CD4-positive, alpha-beta T cell treated with Interleukin-17A for 1 hour (primary cell): Measurements from ENCODE around the gene HIGD1C.
A peak's percentile ranks its signal among the peaks of the same experiment; 100 is the strongest.
"Not testable (repeated sequence)": the region's sequence is repeated elsewhere in the genome, so short reads cannot be mapped to it uniquely, and the experiment has no call there.

Experiments
- DNase-seq: peaks from one replicate; pipeline ENCODE4 v3.0.0-alpha.2; 2020

The HIGD1C gene

DNA sequence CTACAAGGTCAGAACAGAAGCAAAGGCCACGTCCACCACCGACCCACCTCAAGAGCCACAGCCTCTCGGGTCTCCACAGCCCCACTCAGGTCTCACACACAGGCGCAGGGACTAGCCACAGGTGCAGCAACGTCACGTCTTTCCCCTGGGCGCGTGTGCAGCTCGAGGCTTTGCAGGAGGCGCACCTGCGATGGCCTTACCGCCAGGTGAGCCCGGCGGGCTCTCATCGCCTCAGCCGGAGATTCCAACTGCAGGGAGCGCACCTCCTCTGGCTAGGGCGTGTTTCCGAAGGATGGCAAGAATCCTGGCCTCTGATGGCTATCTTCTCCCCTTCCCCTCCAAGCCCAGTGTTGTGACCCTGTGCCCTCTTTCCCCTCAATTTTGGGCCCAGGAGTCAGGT is at the start of gene HIGD1C:
Gene HIGD1C, plus strand, starts transcription at position 35 of the 400 bp plus-strand sequence. CDS start 1,455 bp downstream, outside the sequence.
- no peak for DNase-seq

- not testable (repeated sequence) for DNase-seq
Measured at GRCh38 chr12:50908479-50908878, 43.9 kb upstream of the HIGD1C start.

DNA sequence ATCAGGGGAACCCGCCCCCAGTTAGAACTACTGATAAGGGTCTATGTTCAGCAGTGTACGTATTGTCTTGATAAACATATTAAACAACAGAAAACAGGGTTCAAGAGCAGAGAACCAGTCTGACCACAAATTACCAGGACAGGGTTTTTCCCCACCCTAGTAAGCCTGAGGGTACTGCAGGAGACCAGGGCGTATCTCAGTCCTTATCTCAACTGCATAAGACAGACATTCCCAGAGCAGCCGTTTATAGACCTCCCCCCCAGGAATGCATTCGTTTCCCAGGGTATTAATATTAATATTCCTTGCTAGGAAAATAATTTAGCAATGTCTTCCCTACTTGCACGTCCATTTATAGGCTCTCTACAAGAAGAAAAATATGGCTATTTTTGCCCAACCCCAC is 40.0 kb upstream of the HIGD1C start:
- DNase-seq, result not testable (repeated sequence)

DNA sequence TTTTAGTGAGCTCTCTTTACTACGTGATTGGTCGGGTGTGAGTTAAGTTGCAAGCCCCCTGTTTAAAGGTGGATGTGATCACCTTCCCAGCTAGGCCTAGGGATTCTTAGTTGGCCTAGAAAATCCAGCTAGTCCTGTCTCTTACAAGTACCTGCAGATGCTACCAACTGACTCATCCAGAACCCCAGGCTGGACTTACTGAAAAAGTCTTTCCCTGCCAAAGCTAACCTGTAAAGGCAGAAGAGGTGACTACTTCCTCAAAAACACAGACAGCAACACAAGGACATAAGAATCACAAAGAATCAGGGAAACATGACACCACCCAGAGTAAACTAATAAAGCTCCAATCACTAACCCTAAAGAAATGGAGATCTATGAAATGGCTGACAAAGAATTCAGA is 39.1 kb upstream of the HIGD1C start:
- no peak for DNase-seq

DNA sequence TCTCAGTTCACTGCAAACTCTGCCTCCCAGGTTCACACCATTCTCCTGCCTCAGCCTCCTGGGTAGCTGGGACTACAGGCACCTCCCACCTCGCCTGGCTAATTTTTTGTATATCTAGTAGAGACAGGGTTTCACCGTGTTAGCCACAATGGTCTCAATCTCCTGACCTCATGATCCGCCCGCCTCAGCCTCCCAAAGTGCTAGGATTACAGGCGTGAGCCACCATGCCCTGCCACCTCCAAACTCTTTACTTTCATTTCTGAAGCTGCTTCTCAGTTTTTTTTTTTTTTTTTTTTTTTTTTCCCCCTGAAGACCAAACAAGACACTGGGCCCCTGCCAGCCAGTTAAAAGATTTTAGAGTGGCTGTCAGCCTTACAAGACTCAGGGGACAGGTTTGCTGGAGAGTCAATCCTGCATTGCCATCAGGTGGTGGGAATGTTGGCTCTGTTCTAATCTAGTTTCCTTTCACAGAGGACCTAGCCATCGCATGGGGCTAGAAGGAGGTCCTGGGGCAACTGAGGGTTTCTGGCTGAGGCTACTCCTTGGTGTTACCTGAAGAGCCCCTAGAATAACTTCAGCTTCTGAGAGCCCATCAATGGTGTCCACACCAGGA is 37.4 kb upstream of the HIGD1C start:
- DNase-seq, result no peak

DNA sequence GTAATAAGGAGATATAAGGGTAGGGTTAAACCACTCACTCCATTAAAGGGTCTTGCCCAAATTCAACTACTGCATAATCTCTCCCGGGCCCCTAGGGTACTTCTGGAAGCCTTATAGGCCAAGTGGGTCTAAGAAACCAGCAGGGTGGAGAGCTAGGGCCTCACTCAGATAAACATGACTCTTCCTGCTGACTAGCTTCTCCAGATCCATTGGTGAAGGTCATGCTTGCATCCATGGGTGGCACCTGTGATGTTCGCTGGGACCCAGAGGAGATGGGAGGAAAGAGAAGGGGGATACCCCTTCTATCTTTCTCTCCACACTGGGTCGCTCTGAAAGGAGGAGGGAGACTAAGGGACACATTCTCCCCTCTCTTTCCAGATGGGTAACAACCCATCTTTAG is 36.1 kb upstream of the HIGD1C start:
- no peak for DNase-seq

GRCh38 chr12:50918584-50919316 is 33.6 kb upstream of the HIGD1C start:
- DNase-seq, result no peak

- DNase-seq, result no peak
Measured at GRCh38 chr12:50922820-50923219, 29.5 kb upstream of the HIGD1C start.

DNA sequence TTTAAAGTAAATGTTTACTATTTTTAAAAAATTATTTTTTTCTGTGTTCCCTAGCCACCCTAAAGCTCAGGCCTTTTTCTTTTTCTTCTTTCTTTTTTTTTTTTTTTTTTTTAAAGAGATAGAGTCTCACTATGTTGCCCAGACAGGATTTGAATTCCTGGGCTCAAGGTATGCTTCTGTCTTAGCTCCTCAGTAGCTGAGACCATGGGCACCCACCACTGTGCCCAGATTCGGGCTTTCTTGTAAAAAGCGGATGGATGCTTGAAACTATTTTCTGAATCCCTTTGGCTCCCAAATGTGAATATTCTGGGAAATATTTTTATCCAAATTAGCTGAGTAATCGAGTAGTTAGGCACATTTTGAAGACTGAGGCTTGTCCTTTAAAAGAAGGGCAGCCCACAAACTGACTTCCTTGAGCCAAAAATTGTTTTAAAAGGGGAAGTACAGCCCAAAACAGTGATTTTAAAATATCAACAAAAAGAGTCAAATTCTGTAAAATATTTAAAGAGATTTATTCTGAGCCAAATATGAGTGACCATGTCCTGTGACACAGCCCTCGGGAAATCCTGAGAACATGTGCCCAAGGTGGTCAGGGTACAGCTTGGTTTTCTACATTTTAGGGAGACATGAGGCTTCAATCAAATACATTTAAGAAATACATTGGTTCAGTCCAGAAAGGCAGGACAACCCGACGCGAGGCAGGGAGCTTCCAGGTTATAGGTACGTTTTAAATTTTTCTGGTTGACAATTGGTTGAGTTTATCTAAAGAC is 28.8 kb upstream of the HIGD1C start:
- no peak for DNase-seq

GRCh38 chr12:50924131-50924438 is 28.3 kb upstream of the HIGD1C start:
- DNase-seq, result no peak

DNA sequence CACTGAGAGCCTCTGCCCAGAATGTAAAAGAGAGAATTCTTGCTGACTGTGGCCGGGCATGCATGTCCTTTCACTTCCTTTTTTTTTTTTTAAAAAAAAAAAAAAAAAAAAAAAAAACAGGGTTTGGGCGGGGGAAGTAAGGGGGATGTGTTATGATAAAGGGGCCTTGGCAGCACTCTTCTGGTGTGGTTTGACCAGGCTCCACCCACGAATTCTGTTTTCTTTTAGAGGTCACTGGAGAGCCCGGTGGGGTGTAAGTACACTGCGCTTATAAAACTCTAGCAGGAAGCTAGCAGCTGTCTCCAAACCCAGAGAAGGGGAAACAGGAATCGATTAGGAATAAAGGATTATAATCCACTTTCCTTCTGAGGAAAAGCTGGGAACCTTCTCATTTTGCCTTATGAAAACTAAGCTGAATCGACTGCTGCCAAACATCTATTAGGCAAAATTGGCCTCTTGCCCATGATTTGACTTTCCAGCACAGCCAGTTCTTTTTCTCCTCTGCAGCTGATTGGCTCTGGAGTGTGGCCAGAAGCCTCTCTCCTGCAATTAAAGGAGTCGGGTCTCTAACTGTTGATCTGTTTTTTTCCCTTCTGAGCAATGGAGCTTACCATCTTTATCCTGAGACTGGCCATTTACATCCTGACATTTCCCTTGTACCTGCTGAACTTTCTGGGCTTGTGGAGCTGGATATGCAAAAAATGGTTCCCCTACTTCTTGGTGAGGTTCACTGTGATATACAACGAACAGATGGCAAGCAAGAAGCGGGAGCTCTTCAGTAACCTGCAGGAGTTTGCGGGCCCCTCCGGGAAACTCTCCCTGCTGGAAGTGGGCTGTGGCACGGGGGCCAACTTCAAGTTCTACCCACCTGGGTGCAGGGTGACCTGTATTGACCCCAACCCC is 27.7 kb upstream of the HIGD1C start:
- DNase-seq, result peak; percentile 57

GRCh38 chr12:50925342-50925651 is 27.0 kb upstream of the HIGD1C start:
- no peak for DNase-seq

- DNase-seq, result no peak
Measured at GRCh38 chr12:50925920-50926319, 26.4 kb upstream of the HIGD1C start.

- DNase-seq, result no peak
Measured at GRCh38 chr12:50926415-50926814, 25.9 kb upstream of the HIGD1C start.

DNA sequence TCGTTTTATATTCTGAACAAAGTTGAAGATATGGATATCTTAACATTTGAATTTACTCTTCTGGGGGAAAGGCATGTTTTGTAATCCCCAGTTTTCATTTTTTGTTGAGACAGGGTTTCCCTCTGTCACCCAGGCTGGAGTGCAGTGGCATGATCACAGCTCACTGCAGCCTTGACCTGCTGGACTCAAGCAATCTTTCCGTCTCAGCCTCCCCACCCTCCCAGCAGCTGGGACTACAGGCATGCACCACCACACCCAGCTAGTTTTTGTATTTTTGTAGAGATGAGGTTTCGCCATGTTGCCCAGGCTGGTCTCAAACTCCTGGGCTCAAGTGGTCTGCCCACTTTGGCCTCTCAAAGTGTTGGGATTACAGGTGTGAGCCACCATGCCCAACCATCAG is 25.4 kb upstream of the HIGD1C start:
- not testable (repeated sequence) for DNase-seq

GRCh38 chr12:50927356-50927755 is 25.0 kb upstream of the HIGD1C start:
- DNase-seq, result no peak

DNA sequence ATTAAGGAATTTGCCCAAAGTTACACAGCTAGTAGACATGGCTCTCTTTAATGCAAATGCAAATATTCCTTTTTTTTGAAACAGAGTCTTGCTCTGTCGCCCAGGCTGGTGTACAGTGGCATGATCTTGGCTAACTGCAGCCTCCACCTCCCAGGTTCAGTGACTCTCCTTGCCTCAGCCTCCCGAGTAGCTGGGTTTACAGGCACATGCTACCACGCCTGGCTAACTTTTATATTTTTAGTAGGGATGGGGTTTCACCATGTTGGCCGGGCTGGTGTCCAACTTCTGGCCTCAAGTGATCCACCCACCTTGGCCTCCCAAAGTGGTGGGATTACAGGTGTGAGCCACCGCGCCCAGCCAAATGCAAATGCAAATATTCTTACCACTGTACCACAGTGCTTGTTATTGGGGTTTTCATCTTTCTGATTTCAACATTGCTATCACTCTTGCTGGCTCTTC is 24.5 kb upstream of the HIGD1C start:
- no peak for DNase-seq

GRCh38 chr12:50928392-50928791 is 24.0 kb upstream of the HIGD1C start:
- DNase-seq, result no peak

DNA sequence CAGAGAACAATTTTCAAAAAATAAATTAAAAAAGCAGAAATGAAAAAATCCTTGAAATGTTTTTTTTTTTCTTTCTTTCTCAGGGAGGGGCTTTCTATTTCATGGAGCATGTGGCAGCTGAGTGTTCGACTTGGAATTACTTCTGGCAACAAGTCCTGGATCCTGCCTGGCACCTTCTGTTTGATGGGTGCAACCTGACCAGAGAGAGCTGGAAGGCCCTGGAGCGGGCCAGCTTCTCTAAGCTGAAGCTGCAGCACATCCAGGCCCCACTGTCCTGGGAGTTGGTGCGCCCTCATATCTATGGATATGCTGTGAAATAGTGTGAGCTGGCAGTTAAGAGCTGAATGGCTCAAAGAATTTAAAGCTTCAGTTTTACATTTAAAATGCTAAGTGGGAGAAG is 22.5 kb upstream of the HIGD1C start:
- no peak for DNase-seq

DNA sequence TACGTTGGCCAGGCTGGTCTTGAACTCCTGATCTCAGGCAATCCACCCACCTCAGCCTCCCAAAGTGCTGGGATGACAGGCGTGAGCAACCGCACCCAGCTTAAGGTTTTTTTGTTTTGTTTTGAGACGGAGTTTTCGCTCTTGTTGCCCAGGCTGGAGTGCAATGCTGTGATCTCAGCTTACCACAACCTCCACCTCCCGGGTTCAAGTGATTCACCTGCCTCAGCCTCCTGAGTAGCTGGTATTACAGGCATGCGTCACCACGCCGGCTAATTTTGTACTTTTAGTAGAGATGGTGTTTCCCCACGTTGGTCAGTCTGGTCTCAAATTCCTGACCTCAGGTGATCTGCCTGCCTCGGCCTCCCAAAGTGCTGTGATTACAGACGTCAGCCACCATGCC is 21.9 kb upstream of the HIGD1C start:
- DNase-seq, result not testable (repeated sequence)

DNA sequence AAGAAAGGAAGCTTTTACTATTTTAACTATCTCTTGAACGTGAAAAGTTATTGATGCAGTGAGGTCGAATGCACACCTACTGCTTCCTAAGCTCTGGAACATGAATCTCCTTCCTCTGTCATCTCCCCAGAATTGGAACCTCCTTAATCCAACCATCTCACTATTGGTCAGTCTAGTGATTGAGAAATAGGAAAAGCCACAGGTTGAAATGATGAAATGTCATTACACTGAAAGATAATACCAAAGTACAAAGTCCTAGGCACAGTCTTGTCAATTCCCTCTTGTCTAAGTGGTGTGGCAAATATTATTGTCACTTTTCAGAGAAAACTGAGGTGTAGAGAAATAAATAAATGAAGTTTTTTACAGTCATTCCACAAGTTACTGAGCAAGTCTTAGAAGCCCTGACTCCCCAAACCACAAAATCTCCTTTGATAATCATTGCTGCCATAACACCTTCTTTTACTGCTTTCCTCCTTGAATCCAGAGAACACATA is 19.5 kb upstream of the HIGD1C start:
- no peak for DNase-seq

DNA sequence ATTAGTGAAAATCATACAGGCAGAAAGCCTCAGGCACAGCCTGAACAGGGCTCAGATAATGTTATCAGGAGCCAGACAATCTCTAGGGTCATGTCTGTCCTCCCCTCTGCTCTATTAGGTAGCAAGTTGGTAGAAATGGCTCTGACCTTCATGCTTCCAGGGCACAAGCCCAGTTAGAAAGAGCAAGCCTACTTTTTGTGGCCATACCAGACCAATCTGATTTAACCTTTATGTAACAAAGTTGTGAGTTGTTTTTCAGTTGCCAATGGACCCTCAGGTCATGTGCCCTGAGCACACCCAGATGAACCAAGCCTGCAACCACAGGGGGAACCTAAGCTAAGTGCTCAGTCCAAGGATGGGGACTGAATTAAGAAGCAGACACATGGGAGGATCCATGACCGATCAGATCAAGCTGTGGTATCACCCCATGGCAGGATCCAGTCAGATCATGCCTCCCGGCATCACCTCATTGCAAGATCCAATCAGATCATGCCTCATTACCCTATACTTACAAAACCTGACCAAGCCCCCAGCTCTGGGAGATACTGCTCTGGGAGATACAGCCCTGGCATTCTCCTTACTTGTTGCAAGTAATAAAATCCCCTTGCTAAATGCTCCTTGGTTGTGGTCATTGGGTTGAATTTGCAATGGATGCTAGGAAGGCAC is 18.8 kb upstream of the HIGD1C start:
- DNase-seq, result no peak
